Uterus (tissue), 4 donors: ENCODE results near the gene TMEM59. TPM values are rescaled to one million over a fixed set of nuclear protein-coding genes. Genes with fewer than 3 reads are reported as not detected.
"Not testable (repeated sequence)": the region's sequence is repeated elsewhere in the genome, so short reads cannot be mapped to it uniquely, and the experiment has no call there.

Experiments used
- DNase-seq, 2 donors: peaks; one replicate each; pipeline ENCODE4 v3.0.0-alpha.2; 2019 to 2020
- H3K27ac ChIP-seq, 2 donors: fragments of 200-600 bp; sonication (generic); 1 replicate in 1 of 2; 2 replicates in 1 of 2; pipeline ENCODE4 v1.5.1; 2016 to 2018
- H3K27me3 ChIP-seq, 2 donors: fragments of 200-600 bp; sonication (generic); one replicate each; pipeline ENCODE4 v1.5.1; 2018 to 2019; ENCODE audit warnings: control low read depth in 1 of 2
- H3K36me3 ChIP-seq, 2 donors: fragments of 200-600 bp; sonication (generic); one replicate each; pipeline ENCODE4 v1.5.1; 2019; ENCODE audit warnings: control low read depth in 1 of 2
- H3K4me1 ChIP-seq, 2 donors: fragments of 200-600 bp; sonication (generic); one replicate each; pipeline ENCODE4 v1.5.1; 2018 to 2019; ENCODE audit warnings: control low read depth in 1 of 2
- H3K4me3 ChIP-seq, 2 donors: fragments of 200-600 bp; sonication (generic); 1 replicate in 1 of 2; 2 replicates in 1 of 2; pipeline ENCODE4 v1.5.1; 2018 to 2019; ENCODE audit warnings: mild to moderate bottlenecking in 1 of 2
- H3K9me3 ChIP-seq, 2 donors: fragments of 200-600 bp; sonication (generic); one replicate each; pipeline ENCODE4 v1.5.1; 2019; ENCODE audit warnings: control low read depth in 1 of 2
- POLR2A ChIP-seq, 2 donors: fragments of 450-650 bp; IDR thresholded peaks; one replicate each; pipeline ENCODE4 v1.6.1; 2016; ENCODE audit warnings: antibody characterized with exemption in 2 of 2, mild to moderate bottlenecking in 1 of 2, moderate library complexity in 1 of 2
- intact Hi-C: fragments of 100-400 bp; cut with DNase I; formaldehyde crosslinking; loops from one replicate; pipeline ENCODE4 v1.15.1; 2023; ENCODE audit warnings: low total_unique reads
- total RNA-seq, 4 donors: library from RNA; depleted of rRNA in 3 of 4; stranded (reverse); fragments of >200 nt in 3 of 4; gene quantifications; one replicate each; pipeline versions ENCODE4 v1.1.0 to v1.2.4, GENCODE V29; 2014 to 2023
- TF ChIP-seq, protein P1 (sequence below), 4 experiments: fragments of 200-600 bp in 2 of 4; fragments of 450-650 bp in 2 of 4; sonication (generic) in 2 of 4; IDR thresholded peaks; one replicate each; pipeline ENCODE4 v1.5.1; 2016 to 2019; ENCODE audit warnings: antibody characterized with exemption in 4 of 4, mild to moderate bottlenecking in 2 of 4, moderate library complexity in 1 of 4
- donor health status: DM: yes; HTN: yes; CAD: no.

TMEM59 gene
- total RNA-seq, 4 donors from 2014 or later: 82.2 to 327 (median 301) TPM

DNA sequence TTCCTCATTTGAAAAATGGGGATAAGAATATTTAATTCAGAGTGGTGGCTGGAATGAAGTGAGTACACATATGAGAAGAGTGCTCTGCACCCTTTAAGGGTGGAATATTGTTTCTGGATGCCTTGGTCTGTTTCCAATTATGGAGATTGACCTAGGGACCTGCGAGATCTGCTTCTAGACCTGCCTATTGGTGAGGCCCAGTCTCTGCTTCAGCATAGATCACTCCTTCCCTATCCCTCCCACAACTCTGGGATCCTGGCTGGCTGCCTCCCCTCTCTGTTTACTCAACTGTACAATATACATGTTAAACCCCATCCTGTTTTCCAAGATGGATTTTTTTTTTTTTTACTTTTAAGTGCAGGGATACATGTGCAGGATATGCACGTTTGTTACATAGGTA, 28.6 kb downstream of the TMEM59 start:
- Histone ChIP-seq H3K4me3 (no peak overlapping the region), H3K9me3 (no peaks in the 10 kb centered on the region), H3K27ac (no peak overlapping the region), H3K27me3 (no peaks in the 10 kb centered on the region), H3K4me1 (no peaks in the 10 kb centered on the region), H3K36me3 (no peaks in the 10 kb centered on the region)
- TF ChIP-seq, protein P1, sequence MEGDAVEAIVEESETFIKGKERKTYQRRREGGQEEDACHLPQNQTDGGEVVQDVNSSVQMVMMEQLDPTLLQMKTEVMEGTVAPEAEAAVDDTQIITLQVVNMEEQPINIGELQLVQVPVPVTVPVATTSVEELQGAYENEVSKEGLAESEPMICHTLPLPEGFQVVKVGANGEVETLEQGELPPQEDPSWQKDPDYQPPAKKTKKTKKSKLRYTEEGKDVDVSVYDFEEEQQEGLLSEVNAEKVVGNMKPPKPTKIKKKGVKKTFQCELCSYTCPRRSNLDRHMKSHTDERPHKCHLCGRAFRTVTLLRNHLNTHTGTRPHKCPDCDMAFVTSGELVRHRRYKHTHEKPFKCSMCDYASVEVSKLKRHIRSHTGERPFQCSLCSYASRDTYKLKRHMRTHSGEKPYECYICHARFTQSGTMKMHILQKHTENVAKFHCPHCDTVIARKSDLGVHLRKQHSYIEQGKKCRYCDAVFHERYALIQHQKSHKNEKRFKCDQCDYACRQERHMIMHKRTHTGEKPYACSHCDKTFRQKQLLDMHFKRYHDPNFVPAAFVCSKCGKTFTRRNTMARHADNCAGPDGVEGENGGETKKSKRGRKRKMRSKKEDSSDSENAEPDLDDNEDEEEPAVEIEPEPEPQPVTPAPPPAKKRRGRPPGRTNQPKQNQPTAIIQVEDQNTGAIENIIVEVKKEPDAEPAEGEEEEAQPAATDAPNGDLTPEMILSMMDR (IDR thresholded peaks at IDR 0.05): no peak
- TF ChIP-seq POLR2A (IDR thresholded peaks at IDR 0.05): no peak
- no peak for DNase-seq
- intact Hi-C loops: no loop called here

DNA sequence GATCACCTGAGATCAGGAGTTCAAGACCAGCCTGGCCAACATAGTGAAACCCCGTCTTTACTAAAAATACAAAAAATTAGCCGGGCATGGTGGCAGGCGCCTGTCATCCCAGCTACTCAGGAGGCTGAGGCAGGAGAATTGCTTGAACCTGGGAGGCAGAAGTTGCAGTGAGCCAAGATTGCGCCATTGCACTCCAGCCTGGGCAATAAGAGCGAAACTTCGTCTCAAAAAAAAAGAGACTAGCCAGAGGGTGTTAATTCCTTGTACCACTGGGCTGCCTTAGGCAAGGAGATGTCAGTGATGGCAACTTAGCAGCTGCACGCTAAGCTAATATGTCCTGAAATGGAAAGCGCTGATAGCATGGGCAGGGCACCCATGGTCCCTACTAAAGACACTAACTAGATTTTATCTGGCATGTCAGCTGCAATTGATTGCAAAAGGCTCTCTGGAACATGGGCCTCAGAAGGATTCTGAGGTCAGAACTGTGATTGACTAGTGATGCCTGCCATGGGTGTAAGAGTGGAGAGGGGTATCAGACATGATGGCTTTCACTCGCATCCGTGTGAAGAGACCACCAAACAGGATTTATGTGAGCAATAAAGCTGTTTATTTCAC, 33.3 kb downstream of the TMEM59 start:
- H3K36me3 ChIP-seq, DNase-seq: not testable (repeated sequence)

DNA sequence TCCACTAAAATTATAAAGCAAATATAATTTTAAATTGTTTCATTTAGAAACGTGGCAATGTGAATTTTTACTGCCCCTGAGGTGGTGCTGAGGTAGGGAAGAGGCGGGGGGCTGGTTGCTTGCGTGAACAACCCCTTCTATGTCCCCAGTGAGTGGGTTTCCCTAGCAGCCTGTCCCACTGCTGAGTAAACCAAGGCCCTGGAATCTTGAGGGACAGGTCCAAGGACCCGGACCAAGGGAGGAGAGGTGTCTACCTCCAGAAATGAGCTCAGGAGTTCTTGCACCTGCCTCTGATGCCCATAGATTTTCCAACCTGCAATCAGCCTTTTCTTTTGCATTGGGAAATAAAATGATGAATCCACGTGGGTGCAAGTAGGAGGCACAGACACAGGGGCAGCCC, 34.4 kb downstream of the TMEM59 start:
- no peak overlapping the region for H3K27ac ChIP-seq
- no peak for DNase-seq
- no peaks in the 10 kb centered on the region for H3K36me3 ChIP-seq
- H3K4me1 ChIP-seq: no peaks in the 10 kb centered on the region
- H3K4me3 ChIP-seq: no peak overlapping the region
- no peaks in the 10 kb centered on the region for H3K27me3 ChIP-seq
- no peaks in the 10 kb centered on the region for H3K9me3 ChIP-seq
- TF ChIP-seq POLR2A (IDR thresholded peaks at IDR 0.05): no peak
- TF ChIP-seq, protein P1 (IDR thresholded peaks at IDR 0.05): no peak
- intact Hi-C loops: no loop called here

More for the DNA sequence above, 33.3 kb downstream of the TMEM59 start:
- H3K27me3 ChIP-seq, intact Hi-C loops, H3K4me1 ChIP-seq, H3K9me3 ChIP-seq, H3K4me3 ChIP-seq, H3K27ac ChIP-seq: not testable (repeated sequence)

DNA sequence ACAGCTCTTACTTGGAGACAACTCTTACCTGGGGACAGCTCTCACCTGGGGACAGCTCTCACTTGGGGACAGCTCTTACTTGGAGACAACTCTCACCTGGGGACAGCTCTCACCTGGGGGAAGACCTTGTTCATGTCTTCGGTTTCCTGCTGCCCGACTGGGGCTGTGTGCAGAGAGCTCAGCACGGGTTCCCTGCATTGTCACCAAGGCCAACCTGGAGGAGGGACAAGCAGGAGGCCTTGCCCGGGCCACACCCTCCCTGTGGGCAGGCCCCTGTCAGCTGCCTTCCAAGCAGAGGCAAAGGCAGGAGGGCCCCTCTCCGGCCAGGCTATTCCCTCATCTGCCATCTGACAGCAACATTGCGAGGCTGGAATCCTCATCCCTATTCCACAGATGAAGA, 35.0 kb downstream of the TMEM59 start, which contains the start of gene LDLRAD1:
Gene LDLRAD1, minus strand, starts transcription at position 208 of the 400 bp plus-strand sequence. Its CDS starts 74 bp downstream, at position 134.
- H3K9me3 ChIP-seq: no peaks in the 10 kb centered on the region
- intact Hi-C loops: no loop called here
- no peak for DNase-seq
- no peaks in the 10 kb centered on the region for H3K36me3 ChIP-seq
- H3K27ac ChIP-seq: no peak within 1 kb of the TSS
- no peaks in the 10 kb centered on the region for H3K4me1 ChIP-seq
- TF ChIP-seq POLR2A (IDR thresholded peaks at IDR 0.05): no peak
- TF ChIP-seq, protein P1 (IDR thresholded peaks at IDR 0.05): no peak
- no peak within 1 kb of the TSS for H3K4me3 ChIP-seq
- no peaks in the 10 kb centered on the region for H3K27me3 ChIP-seq

DNA sequence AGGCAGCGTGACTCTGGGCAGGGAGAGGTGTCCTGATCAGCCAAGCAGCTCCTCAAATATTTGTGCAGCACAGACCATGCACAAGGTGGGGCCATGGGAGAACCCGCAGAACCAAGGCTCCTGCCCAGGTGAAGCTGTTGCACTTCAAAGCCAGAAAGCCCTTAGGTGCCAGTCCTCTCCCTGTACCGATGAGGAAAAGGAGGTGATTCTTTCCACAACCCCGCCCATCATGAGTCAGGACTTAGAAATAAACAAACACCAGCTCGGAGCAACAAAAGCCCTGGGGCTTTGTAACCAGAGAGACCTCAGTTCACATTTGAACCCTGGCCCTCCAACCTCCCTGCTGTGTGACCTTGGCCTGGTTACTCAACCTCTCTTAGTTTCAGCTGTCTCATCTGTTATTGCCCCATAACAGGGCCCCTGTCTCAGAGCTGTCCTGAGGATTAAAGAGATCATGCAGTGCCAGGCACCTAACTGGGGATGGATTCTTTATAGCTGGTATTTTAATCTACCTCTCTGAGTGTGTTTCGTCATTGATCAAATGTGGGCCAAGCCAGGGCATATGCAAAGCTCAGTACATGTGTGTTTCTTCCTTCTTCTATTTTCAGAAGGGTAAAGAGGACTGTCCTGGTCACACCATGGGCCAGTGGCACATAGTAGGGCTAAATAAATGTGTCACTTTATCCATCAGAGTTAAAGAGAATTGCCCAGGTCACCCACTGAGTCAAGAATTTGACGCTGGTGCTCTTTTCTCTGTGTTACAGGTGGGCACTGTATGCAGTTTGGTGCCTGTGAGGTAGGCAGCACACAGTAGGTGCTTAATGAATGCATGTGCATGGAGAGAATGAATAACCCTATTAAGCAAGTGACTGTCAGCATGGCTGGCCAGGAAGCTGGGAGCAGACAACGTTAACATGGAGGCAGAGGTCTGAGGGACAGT, 36.4 kb downstream of the TMEM59 start:
- no peak overlapping the region for H3K27ac ChIP-seq
- no peaks in the 10 kb centered on the region for H3K4me1 ChIP-seq
- no peaks in the 10 kb centered on the region for H3K27me3 ChIP-seq
- no peak for DNase-seq
- no peaks in the 10 kb centered on the region for H3K36me3 ChIP-seq
- H3K4me3 ChIP-seq: no peak overlapping the region
- intact Hi-C loops: no loop called here
- H3K9me3 ChIP-seq: no peaks in the 10 kb centered on the region
- no peak for TF ChIP-seq POLR2A (IDR thresholded peaks at IDR 0.05)
- TF ChIP-seq, protein P1 (IDR thresholded peaks at IDR 0.05): no peak
